Activated T-cell treated with anti-CD3 and anti-CD28 coated beads, Interleukin-2, amount 50 U/mL, for 72 hours (primary cell): ENCODE results near the gene UBTFL1. TPM values are rescaled to one million over a fixed set of nuclear protein-coding genes. Genes with fewer than 3 reads are reported as not detected.

Source experiments
- ATAC-seq, 2 donors: fragments of 150-1000 bp; cut with Tn5 transposase; replicated peaks in 1 of 2; 2 replicates each; pipeline ENCODE4 v1.10.0; 2021; ENCODE audit warnings: moderate library complexity in 2 of 2, mild to moderate bottlenecking in 1 of 2
- DNase-seq, 2 donors: peaks; one replicate each; pipeline ENCODE4 v3.0.0; 2021 to 2022; ENCODE audit warnings: mixed read lengths in 1 of 2
- H3K27ac Mint-ChIP-seq: one replicate; pipeline ENCODE4 v1.8.0; 2022; ENCODE audit warnings: mild to moderate bottlenecking, moderate library complexity, mixed read lengths
- H3K27me3 Mint-ChIP-seq: one replicate; pipeline ENCODE4 v1.8.0; 2022; ENCODE audit warnings: low read depth, mixed read lengths
- H3K36me3 Mint-ChIP-seq, 2 donors: one replicate each; pipeline ENCODE4 v1.8.0; 2022; ENCODE audit warnings: mixed read lengths in 2 of 2, mild to moderate bottlenecking in 1 of 2; ENCODE audit not compliant: insufficient read depth in 2 of 2
- H3K4me1 Mint-ChIP-seq: one replicate; pipeline ENCODE4 v1.8.0; 2022; ENCODE audit warnings: low read depth, mixed read lengths
- H3K4me3 Mint-ChIP-seq, 2 donors: one replicate each; pipeline ENCODE4 v1.8.0; 2022; ENCODE audit warnings: mild to moderate bottlenecking in 2 of 2, mixed read lengths in 2 of 2, moderate library complexity in 2 of 2
- H3K9me3 Mint-ChIP-seq, 2 donors: one replicate each; pipeline ENCODE4 v1.8.0; 2022; ENCODE audit warnings: mixed read lengths in 2 of 2
- total RNA-seq, 2 donors: library from RNA; stranded (reverse); gene quantifications; one replicate each; pipeline ENCODE4 v1.2.3, GENCODE V29; 2022

The UBTFL1 gene
- total RNA-seq, 2 donors from 2014 or later, result not detected

- DNase-seq (peak in 1 of 2 donors; percentile 0), ATAC-seq (peak in 1 of 2 donors; percentile 23)
- peak within 1 kb of the TSS; percentile 67 to 69 for H3K4me3 Mint-ChIP-seq
- no peaks in the 10 kb centered on the region for H3K36me3 Mint-ChIP-seq
- H3K27me3 Mint-ChIP-seq, result peaks cover 58% of the 10 kb centered on the region
- H3K27ac Mint-ChIP-seq, result no peak within 1 kb of the TSS
- no peaks in the 10 kb centered on the region for H3K4me1 Mint-ChIP-seq
- no peaks in the 10 kb centered on the region for H3K9me3 Mint-ChIP-seq
These were observed 48.8 kb downstream of the UBTFL1 start, which contains the start of gene NAALAD2 for GRCh38 chr11:90134478-90135003. Gene NAALAD2 (plus strand): TSS chr11:90134663. CDS start chr11:90134759, 96 bp downstream.

GRCh38 chr11:90135016-90135415, 49.3 kb downstream of the UBTFL1 start:
- Mint-ChIP-seq H3K4me3 (peak overlapping the region; percentile 67 to 69), H3K27ac (no peak overlapping the region), H3K36me3 (no peaks in the 10 kb centered on the region), H3K4me1 (no peaks in the 10 kb centered on the region), H3K27me3 (peaks cover 53% of the 10 kb centered on the region), H3K9me3 (no peaks in the 10 kb centered on the region)
- no peak for ATAC-seq
- no peak for DNase-seq

Other genes starting within 250 kb of the UBTFL1 start
- gene TRIM64B, start 207.5 kb upstream of the UBTFL1 start, total RNA-seq, result not detected
- gene TRIM49D1, start 163.7 kb upstream of the UBTFL1 start, total RNA-seq, result not detected
- gene TRIM49D2, start 161.9 kb upstream of the UBTFL1 start, total RNA-seq, result not detected
- not detected for gene TRIM64, start 119.9 kb upstream of the UBTFL1 start, total RNA-seq
- gene TRIM49C, start 54.8 kb upstream of the UBTFL1 start, total RNA-seq, result not detected
- gene NAALAD2, start 48.7 kb downstream of the UBTFL1 start, total RNA-seq, result not detected
- 10 to 100 TPM; 49.1 to 55.3 TPM for gene CHORDC1, start 137.1 kb downstream of the UBTFL1 start, total RNA-seq